Muscle layer of colon (tissue), 2 donors: Measurements from ENCODE around the gene CCT3.

ENCODE experiments used
- H3K27ac ChIP-seq: one replicate; pipeline ENCODE4 v1.7.0; 2013; ENCODE audit warnings: low read depth, mild to moderate bottlenecking, low read length, moderate library complexity
- H3K27me3 ChIP-seq, 2 donors: one replicate each; pipeline ENCODE4 v1.7.0; 2013; ENCODE audit warnings: low read length in 2 of 2, mild to moderate bottlenecking in 2 of 2; ENCODE audit not compliant: insufficient read depth in 2 of 2, control insufficient read depth in 1 of 2
- H3K36me3 ChIP-seq: one replicate; pipeline ENCODE4 v1.7.0; 2013; ENCODE audit warnings: mild to moderate bottlenecking, low read length; ENCODE audit not compliant: insufficient read depth
- H3K4me1 ChIP-seq: one replicate; pipeline ENCODE4 v1.7.0; 2013; ENCODE audit warnings: mild to moderate bottlenecking, low read length; ENCODE audit not compliant: insufficient read depth
- H3K4me3 ChIP-seq, 2 donors: one replicate each; pipeline ENCODE4 v1.7.0; 2013; ENCODE audit warnings: low read length in 2 of 2, low read depth in 1 of 2, mild to moderate bottlenecking in 1 of 2, moderate library complexity in 1 of 2
- H3K9ac ChIP-seq: one replicate; pipeline ENCODE4 v1.7.0; 2013; ENCODE audit warnings: low read length
- H3K9me3 ChIP-seq: one replicate; pipeline ENCODE4 v1.7.0; 2013; ENCODE audit warnings: mild to moderate bottlenecking, low read length
- donor health status: abdominal sarcoma.
- donor health status: Adenocarcinoma of cecum.

The CCT3 gene

DNA sequence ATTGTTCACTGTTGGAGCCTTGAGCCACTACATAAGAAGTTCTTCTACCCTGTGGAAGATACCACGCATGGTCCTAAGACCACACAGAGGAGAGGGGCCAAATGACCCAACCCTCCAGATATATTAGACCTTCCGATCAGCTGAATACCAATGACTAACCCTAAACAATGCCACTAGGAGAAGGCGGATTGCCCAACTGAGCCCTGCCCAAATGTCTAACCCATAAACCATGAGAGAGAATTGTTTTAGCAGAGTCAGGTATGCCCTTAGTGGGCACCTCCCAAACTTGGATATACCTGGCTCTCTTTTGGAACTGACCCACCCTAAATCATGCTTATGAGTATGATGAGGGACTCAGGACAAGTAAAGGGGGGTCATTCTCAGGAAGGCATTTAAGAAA lies 67.8 kb downstream of the CCT3 start:
- Histone ChIP-seq H3K4me1 (no peaks in the 10 kb centered on the region), H3K27ac (no peak overlapping the region), H3K27me3 (no peaks in the 10 kb centered on the region), H3K4me3 (no peak overlapping the region), H3K9me3 (no peaks in the 10 kb centered on the region), H3K36me3 (peaks cover 79% of the 10 kb centered on the region), H3K9ac (no peak overlapping the region)

GRCh38 chr1:156268336-156268735 lies 69.8 kb downstream of the CCT3 start:
- H3K9ac ChIP-seq: no peak overlapping the region
- peaks cover 75% of the 10 kb centered on the region for H3K36me3 ChIP-seq
- H3K4me1 ChIP-seq: no peaks in the 10 kb centered on the region
- H3K4me3 ChIP-seq: no peak overlapping the region
- H3K27me3 ChIP-seq: no peaks in the 10 kb centered on the region
- no peak overlapping the region for H3K27ac ChIP-seq
- no peaks in the 10 kb centered on the region for H3K9me3 ChIP-seq

DNA sequence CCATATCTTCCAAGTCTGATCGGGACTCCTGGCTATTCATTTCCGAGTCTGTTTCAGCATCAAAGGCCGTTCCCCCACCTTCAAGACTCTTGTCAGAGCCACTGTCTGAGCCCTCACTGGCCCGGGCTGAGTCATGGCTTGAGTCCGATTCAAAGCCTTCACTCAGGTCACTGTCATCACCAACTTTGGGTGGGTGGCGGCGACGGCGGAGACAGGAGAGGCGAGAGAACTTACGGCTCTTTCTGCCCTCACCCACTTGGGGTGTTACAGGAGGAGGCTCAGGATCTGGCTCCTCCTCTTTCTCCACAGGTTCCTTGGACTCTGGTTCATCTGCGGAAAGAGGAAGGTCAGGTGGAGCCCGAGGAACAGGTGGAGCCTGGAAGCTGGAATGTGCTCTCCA lies 72.0 kb downstream of the CCT3 start:
- Histone ChIP-seq H3K9me3 (no peaks in the 10 kb centered on the region), H3K4me1 (no peaks in the 10 kb centered on the region), H3K36me3 (peaks cover 71% of the 10 kb centered on the region), H3K27me3 (no peaks in the 10 kb centered on the region), H3K27ac (no peak overlapping the region), H3K9ac (no peak overlapping the region), H3K4me3 (no peak overlapping the region)

DNA sequence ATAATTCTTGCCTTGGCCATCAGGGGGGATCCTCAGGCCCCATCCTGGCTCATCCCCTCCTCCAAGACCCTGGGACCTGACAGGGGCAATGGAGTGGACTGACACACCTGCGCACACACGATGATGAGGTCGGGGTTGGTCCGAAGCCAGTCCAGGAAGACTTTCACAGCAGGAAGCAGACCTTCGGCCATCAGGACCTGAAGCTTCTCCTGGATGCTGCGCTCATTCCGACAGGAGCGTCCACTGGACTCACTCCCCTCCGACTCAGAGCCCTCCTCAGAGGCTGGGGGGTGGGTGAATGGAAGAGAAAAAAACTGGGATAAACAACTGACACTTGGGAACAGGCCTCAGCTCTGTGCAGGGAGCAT lies 74.8 kb downstream of the CCT3 start:
- H3K27ac ChIP-seq: no peak overlapping the region
- H3K4me3 ChIP-seq: no peak overlapping the region
- no peaks in the 10 kb centered on the region for H3K27me3 ChIP-seq
- no peaks in the 10 kb centered on the region for H3K4me1 ChIP-seq
- H3K9me3 ChIP-seq: no peaks in the 10 kb centered on the region
- H3K9ac ChIP-seq: no peak overlapping the region
- peaks cover 84% of the 10 kb centered on the region for H3K36me3 ChIP-seq

DNA sequence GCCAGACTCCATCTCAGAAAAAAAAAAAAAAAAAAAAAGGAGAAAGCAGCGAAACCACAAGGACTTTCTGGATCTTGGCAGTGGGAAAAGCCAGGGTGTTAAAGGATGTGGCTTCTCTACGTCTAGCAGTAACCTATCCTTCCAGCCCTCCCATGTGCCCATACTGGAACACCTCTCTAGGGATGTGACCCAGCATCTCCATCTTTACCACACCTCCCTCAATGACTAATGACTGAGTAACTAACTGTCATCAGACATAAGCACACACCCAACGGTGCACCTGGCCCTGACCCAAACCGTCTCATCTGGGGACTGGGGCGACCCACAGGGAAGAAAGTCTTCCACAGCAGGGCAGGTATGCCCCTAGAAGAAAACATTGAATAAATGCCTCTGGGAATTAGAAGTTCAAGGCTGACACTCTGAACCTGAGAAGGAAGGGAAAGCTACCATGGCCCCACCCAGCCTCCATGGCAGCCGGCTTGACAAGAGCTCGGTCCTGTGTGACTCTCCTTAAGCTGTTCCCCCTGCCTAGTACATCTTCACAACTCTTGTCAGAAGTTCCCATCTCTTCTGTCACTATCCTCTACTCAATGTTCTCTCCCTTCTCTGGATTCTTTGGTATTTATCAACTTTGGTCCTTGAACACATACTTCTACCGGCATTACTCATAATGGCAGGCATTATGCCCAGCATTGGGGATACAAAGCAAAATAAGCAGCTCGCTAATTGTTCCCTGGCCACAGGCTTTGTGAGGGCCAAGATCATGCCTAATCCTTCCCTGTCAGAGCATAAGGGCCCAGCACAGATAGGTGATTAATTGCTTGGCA lies 75.4 kb downstream of the CCT3 start:
- H3K27ac ChIP-seq: no peak overlapping the region
- H3K4me3 ChIP-seq: no peak overlapping the region
- no peaks in the 10 kb centered on the region for H3K9me3 ChIP-seq
- H3K27me3 ChIP-seq: no peaks in the 10 kb centered on the region
- H3K36me3 ChIP-seq: peaks cover 84% of the 10 kb centered on the region
- H3K4me1 ChIP-seq: no peaks in the 10 kb centered on the region
- no peak overlapping the region for H3K9ac ChIP-seq

DNA sequence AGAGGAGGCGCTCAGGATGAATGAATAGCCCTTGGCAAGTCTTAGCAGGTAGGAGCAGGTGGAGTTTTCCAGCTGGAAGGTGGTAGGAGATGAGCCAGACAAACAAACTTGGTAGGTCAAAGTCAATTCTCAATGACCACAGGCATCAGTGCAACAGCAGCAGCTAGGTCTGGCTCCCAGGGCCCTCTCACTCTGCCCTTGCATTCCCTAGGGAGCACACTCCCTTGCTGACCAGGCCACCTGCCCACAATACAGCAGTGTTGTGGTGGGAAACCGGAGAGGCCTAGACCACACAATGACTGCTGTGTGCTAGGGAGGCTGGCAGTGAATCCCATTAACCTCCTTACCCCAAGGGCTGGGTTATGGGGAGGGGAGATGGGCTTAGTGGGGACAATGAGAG lies 77.2 kb downstream of the CCT3 start:
- no peaks in the 10 kb centered on the region for H3K9me3 ChIP-seq
- H3K4me3 ChIP-seq: no peak overlapping the region
- H3K4me1 ChIP-seq: no peaks in the 10 kb centered on the region
- no peak overlapping the region for H3K9ac ChIP-seq
- peaks cover 81% of the 10 kb centered on the region for H3K36me3 ChIP-seq
- H3K27ac ChIP-seq: no peak overlapping the region
- H3K27me3 ChIP-seq: no peaks in the 10 kb centered on the region

- Histone ChIP-seq H3K4me3 (no peak overlapping the region), H3K9ac (no peak overlapping the region), H3K27me3 (no peaks in the 10 kb centered on the region), H3K36me3 (peaks cover 74% of the 10 kb centered on the region), H3K4me1 (no peaks in the 10 kb centered on the region), H3K27ac (no peak overlapping the region), H3K9me3 (no peaks in the 10 kb centered on the region)
These were observed 78.3 kb downstream of the CCT3 start for GRCh38 chr1:156259805-156260204.
